HL-60/S4 (cell line): ENCODE measurements around the gene SRSF12.

Experiments
- in situ Hi-C: fragments of 300-500 bp; cut with MboI; formaldehyde crosslinking; loops from 2 replicates; pipeline ENCODE4 v1.14.3; 2022; ENCODE audit warnings: low sequenced_read_pairs

The SRSF12 gene

DNA sequence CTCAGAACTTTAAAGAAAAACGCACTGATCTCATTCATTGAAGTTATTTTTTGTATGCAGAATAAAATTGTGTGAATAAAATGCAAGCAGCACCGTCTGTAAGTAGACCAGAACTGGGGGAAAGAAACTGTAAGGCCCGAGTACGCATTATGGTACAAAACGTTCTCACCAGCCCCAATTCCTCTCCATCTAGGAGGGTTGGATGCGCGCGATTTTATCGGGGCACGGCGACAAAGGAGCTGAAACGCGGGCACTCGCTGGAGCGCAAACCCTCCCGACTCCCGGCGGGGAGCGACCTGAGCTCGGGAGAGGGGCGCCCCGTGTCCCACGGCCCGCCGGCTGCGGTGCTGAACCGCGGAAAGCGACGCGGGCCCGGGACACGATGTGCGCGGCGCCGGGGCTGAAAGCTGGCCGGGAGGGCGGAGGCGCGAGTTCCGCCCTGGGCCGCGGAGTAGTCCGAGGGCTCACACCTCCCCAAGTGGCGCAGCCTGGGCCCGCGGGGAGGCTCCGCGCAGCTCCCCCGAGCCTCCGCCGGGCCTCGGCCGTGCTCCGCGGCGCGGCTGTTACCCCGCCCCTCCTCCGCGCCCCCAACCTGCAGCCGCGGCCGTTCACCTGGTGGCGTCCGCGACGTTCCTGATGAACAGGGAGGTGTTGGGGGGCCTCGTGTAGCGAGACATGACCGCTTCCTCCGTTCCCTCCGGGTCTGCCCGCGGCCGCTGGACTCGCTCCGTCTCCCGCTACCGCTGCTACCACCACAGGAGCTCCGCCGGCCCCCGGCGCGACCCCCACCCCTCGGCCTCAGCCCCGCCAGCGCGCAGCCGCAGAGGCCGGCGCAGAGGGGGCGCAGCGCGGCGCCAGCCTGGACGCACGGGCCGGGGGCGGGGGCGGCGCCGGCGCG lies at the start of gene SRSF12:
Gene SRSF12 (minus strand): TSS at position 861 of the 898 bp plus-strand sequence. CDS start 184 bp downstream, at position 677.
- in situ Hi-C loops, result no loop called here

DNA sequence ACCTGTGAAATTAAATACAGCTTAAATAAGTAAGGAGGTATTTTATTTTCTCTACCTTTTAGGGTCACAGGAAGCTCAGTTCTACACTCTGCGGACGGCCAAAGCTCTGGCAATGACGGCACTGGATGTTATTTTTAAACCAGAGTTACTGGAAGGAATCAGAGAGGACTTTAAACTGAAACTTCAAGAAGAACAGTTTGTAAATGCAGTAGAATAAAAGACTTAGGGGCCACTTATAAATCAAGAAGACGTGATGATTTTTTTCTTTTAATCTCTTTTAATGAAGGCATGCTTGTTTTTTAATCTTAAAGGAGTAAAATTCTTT lies 44.1 kb upstream of the SRSF12 start:
- in situ Hi-C loops, result no loop called here

DNA sequence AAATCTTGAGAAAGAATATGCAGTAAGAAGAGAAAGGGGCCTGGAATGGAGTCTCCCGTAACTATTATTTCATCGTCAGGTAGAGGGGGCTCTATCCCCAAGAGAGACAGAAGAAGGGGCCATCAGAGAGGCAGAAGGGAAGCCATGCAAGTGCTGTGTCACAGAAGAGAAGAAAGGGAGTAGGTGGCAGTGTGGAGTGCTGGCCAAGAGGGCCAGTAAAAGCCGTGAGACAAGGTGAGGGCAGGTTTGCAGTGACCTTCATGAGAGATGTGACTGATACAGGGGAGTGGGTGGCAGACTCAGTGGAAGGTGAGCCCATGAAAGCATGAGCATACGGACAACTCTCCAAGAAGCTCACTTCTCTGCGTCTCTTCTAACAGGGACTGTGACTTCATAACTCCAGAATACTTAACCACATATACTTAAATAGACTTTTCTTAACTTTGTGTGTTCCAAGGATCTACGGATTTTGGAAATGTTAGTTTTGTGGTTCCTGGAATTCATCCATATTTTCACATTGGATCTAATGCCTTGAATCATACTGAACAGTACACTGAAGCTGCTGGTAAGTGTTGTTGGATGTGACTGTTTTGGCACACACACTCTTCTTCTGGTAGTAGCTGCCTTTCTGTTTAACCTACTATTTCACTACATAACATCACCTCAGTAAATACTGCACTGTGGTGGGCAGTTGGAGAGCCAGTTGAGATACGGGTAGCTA lies 43.6 kb upstream of the SRSF12 start:
- in situ Hi-C loops, result no loop called here

DNA sequence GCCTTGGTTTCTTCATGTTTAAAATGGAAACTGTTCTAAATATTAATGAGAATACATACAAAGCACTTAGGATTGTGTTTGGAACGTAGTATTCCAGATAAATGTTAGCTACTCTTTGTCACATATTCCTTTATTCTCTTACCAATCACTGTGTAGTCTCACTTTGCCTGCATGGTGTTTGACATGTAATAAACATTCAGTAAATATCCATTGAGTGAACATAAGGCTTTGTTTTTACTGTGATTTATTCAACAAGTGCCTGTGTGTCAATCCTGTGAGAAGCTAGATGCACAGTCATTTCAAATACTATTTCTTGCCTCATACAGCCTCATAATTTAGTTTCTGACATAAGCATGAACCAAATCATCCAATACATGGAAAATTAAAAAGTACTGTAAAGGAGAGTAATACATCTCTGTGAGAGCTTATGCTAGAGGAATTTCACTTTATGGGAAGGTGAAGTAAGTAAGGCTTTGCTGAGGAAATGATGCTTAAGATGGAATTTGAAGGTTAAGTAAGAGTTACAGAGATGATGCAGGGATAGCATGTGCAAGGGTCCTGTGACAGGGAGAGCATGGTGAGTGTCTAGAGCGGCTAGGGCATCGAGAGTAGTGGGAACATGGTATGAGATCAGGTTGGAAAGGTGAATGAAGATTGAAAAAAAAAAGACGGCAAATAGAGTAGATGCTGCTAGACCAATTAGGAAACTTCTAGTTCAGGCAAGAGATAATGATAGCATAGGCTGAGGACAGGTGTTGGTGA lies 42.6 kb upstream of the SRSF12 start:
- in situ Hi-C loops, result no loop called here

DNA sequence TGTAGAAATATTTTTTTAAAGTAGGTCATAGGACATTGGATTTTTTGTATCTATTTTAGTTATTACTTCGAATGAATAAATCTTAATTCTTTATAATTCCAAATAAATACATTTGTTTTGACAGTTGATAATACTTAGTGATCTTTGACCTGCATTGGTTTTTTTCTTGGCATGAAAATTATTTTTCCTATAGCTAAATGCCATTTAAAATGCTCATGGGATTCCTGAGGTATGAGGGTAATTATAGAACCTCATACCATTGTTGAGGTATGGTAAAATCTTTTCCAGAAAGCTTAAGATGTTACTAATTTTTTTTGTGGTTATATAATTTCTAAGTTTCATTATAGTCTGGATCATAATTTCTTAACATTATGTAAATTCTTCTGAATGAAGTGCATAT lies 36.3 kb upstream of the SRSF12 start:
- in situ Hi-C loops, result no loop called here

DNA sequence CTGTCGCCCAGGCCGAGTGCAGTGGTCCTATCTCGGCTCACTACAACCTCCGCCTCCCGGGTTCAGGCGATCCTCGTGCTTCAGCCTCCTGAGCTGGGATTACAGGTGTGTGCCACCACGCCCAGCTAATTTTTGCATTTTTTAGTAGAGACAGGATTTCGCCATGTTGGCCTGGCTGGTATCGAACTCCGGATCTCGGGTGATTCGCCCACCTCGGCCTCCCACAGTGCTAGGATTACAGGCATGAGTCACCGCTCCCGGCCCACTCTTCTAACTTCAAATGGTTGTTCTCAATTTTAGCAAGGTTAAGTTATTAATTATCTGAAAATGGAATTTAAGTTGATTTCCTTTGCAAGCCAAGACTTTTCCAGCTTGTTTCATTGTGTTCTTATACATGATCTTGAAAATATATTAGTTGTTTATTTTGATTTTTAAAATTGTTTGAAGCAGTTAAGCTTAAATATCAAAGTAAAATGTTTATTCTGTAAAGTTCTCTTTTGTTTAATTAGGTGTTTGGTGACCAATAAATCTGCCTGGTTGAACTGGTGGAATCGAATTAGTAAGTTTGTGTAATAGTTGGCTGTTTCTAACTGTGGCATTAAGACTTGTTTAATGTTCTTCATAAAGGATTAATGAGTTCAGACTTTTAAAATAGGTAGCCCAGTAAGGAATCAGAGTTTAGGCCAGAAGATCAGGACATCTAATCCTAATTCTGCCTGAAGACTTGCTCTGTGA lies 30.3 kb upstream of the SRSF12 start:
- in situ Hi-C loops, result no loop called here

DNA sequence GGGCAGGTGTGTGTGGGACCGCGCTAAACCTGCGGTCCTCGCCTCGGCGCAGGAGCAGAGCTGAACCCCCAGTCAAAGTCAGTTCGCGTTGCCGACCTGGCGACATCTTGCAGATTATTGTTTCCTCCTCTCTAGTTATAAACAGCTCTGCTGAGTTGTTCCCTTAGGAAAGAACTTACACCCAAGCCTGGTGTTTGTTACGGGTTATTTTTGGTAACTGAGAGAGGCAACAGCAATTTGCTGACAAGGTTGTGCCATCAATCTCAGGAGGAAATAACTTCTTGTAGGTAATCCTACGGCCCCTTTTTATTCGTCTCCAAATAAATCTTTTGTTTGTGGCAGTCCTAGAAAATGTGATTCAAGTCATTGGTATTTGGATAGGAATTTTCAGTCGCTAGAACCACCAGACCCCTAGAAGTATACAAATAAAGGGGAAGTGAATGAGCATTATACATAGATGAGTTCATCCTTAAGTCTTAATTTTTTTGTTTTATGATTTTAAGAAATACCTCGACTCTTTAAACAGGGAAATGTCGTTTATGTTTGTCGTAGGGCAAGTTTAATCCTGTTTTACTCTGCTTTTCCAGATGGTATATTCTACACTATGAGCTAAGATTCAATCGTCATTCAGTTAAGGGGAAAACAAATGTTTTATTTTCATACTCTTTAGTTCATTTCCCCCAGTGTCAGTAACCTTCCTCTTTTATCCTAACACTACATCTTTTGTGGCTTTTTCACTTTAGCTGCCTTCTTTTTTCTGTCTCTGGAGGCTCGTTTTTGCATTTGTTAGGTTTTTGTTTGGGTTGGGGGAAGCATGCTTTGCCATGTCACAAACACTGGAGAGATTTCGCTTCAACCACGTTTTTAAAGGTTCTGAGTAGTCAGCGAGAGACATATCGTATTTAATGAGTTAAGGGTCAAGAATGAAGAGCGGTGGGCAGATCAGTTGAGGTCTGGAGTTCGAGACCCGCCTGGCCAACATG lies 29.1 kb upstream of the SRSF12 start:
- in situ Hi-C loops, result no loop called here

DNA sequence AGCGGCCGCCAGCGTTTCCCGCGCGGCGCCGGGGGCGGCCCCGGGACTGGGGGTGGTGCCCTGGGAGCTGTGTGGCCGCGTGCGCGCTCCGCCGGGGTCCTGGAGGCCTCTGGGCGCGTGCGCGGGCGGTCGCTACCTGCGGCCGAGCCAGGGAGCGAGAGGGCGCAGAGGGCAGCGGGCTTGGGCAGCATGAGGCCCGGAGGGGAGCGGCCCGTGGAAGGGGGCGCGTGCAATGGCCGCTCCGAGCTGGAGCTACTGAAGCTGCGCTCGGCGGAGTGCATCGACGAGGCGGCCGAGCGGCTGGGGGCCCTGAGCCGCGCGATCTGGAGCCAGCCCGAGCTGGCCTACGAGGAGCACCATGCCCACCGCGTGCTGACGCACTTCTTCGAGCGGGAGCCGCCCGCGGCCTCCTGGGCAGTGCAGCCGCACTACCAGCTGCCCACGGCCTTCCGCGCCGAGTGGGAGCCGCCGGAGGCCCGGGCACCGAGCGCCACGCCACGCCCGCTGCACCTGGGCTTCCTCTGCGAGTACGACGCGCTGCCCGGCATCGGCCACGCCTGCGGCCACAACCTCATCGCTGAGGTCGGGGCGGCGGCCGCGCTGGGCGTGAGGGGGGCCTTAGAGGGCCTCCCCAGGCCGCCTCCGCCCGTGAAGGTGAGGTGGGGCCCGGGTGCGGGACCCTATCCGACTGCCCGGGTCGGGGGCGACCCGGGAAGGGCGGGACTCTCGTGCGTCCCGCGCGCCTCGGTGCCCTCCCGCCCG lies 28.3 kb upstream of the SRSF12 start, which contains the start of gene PM20D2:
Gene PM20D2 (plus strand): TSS at position 100 of the 762 bp plus-strand sequence. CDS start 90 bp downstream, at position 190.
- in situ Hi-C loops, result no loop called here

DNA sequence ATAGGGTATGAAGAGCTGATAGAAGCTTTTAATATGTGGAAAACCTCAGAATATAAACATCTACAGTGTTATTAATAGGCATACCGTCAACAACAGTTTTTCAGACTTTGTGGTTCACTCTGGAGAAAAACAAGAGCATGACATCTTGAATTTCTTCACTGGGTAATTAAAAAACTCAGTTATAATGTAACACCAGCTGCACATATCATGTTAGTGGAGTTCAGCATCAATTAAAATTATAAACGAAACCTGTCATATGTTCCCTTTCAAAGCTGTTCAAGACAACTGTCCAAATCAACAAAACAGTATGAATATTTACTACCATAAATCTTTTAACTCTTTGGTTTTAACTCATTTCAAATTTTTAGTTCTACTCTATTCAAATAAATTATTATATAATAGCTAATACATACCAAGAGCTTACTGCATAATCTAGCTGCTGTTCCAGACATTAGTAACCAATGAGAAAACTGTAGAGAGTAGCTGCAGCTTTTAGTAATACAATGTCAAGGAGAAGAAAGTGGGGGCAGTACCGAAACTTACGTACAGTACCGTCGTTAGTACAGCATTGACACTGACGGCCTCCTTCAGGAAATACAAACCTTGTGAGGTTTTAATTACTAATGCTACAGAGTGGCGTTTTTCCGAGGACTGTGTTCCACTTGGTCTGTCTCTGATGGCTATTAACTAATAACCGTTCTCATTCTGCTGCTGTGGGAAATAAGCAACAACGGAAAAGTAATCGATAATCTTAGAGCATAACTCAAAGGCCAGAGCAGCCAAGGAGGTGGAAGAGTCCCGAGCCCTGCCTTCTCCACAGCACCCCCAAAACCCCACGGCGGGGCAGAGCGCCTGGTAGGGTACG lies 27.5 kb upstream of the SRSF12 start:
- in situ Hi-C loops, result no loop called here

DNA sequence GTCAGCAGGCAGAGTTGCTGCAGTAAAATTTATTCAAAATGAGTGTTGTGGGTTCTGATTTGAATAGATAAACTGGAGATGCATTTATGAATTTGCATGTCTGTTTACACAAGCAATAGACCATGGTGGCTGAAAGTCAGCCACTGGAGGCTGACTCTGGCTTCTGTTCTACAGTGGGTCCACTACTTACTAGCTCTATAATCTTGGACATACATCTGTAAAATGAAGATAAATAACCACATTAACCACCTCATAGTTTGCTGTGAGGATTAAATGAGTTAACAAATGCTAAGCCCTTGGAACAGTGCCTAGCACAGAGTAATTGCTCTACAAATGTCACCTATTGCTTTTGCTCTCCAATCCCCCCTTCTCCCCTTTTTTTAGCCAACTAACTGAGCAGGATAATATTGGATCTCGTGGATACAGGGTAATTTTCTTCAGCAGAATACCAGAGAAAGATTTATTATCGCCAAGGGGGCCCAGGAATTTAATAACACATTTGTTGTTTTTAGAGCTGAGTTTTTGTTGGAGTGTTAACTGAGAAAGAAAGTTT lies 26.6 kb upstream of the SRSF12 start:
- in situ Hi-C loops, result no loop called here

DNA sequence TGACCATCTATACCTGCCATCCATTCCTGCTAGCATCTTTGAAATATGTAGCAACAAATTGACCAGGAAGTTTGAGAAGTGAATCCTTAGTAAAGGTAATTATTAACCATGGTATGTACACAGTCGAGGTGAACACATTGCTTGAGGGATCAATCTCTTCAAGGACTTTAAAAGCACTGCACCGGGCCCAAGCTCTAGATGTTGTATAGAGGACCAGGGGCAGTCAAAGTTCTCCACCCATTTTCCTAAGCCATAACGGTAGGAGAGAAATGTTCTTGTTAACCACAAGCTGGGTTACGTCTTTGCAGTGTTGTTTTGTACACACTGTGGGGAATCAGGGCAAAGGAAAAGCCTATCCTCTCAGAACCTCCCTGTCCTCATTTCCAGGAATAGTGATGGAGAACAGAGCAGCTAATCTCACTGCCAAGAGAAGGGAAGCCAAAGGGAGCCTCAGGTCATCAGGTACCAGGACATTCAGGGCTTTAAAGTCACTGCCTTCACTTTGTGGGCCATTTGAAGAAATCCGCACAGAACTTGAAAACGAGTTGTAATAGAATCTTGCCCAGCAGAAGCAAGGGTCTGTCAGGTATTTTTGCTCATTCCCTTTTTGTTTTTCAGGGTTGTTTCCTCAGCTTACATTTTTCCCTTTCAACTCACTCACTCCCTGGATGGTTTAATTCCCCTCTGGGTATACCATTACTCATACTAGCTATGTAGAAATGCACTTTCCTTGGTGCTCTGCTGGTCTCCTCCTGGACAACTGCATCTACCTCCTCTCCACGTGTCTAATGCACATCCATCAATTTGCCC lies 22.7 kb upstream of the SRSF12 start:
- in situ Hi-C loops, result no loop called here

DNA sequence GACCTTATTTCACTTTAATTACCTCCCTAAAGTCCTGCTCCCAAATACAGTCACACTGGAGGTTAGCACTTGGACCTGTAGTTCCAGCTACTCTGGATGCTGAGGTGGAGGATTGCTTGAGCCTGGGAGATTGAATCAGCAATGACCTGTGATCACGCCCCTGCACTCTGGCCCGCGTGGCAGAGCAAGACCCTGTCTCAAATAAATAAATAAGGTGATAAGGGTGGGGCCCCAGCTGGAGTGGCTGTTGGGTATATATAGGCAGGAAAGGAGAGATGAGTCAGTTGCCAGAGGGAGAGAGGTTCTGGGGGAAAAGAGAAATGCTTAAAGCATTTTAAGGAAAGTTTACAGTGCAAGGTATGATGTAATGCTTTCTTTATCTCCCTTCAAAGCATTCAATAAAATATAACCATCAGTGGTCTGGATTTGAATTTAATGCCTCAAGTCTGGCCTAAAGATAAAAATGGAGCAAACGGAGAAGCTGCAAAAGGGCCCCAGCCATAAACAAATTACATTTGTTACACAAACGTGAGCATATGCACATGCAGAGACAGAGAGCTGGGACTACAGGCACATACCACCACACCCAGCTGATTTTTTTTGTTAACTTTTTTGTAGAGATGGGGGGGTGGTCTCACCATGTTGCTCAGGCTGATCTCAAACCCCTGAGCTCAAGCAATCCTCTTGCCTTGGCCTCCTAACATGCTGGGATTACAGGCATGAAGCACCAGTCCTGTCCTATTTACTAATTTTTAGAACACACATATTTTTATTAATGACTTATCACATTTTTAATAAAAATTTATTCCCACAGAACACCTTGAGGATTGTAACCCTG lies 21.9 kb upstream of the SRSF12 start:
- in situ Hi-C loops, result no loop called here

DNA sequence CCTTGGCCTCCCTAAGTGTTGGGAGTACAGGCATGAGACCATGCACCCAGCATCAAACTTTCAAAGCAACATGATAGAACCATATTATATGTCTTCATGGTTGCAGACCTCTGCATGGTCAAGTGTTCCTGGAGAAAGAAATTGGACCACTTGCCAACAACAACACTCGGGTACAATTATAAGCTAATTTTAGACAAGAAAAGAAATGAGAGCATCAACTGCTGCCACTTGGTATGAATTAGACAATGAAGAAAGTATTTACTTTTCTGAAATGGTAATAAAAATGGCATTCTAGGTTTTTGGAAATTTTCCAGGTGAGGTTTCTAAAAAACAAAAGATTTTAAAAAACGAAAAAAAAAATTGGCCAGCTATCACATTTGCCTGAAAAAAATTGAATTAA lies 20.3 kb upstream of the SRSF12 start:
- in situ Hi-C loops, result no loop called here

DNA sequence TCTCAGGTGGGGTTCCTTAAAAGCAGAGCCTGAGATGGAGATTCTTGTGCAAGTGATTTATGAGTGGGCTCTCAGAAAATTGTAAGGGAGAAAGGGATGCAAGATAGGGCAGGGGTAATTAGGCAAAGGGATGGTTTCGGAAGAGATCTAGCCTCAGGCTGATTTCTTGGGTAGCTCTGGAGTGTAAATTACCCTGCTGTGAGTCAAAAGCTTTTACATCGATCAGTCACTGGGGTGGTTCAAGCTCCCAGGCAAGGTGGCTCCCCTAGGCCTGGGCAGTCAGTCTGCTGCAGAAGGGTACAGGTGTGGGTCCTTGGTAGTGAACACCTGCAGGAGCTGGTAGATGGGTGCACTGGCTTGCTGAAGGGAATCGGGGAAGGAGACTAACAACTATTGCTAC lies 16.9 kb upstream of the SRSF12 start:
- in situ Hi-C loops, result no loop called here

DNA sequence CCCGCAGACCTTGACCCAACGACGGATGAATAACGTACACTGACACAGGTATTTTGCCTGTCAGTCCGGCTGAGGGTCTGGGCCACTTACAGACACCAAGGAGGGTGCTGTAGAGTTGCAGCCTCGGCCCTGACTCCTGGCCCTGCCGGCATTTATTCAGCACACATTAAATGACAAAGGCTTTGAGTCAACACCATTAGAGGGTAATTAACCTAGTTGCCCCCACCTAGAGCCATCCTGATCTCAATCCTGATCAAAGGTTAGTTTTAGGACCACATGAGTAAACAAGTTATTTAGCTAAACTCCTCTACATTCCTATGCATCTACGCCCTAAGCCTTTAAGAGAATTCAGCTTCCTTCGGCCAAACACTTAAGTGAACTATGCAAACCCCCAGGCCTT lies 16.1 kb upstream of the SRSF12 start:
- in situ Hi-C loops, result no loop called here

DNA sequence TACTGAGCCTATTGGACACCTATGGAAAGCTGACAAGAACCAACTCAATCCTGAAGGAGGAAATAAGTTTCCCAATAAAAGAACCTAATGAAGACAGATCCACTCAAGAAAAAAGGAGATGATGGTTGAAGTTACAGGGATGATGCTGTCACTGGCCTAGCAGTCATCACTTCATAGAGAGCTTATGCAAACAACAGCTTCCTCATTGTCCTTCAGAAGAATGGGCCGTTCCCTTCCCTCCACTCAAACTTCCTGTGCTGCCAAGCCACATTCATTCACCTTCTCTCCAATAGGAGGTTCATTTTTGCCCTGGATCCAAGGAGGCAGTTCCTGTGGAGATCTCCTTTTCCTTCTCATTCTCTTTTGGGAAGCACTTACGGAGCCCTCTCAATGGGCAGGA lies 14.2 kb upstream of the SRSF12 start:
- in situ Hi-C loops, result no loop called here
